ENCODE results near the gene IL5. TPM values are rescaled to one million over a fixed set of nuclear protein-coding genes. Genes with fewer than 3 reads are reported as not detected.
A peak's percentile ranks its signal among the peaks of the same experiment; 100 is the strongest.

Gene IL5
- total and polyA plus RNA-seq, 2 of the 13 experiments (the other 11 are each of a cell fraction or from before 2014, with no cell fraction given), result not detected

DNA sequence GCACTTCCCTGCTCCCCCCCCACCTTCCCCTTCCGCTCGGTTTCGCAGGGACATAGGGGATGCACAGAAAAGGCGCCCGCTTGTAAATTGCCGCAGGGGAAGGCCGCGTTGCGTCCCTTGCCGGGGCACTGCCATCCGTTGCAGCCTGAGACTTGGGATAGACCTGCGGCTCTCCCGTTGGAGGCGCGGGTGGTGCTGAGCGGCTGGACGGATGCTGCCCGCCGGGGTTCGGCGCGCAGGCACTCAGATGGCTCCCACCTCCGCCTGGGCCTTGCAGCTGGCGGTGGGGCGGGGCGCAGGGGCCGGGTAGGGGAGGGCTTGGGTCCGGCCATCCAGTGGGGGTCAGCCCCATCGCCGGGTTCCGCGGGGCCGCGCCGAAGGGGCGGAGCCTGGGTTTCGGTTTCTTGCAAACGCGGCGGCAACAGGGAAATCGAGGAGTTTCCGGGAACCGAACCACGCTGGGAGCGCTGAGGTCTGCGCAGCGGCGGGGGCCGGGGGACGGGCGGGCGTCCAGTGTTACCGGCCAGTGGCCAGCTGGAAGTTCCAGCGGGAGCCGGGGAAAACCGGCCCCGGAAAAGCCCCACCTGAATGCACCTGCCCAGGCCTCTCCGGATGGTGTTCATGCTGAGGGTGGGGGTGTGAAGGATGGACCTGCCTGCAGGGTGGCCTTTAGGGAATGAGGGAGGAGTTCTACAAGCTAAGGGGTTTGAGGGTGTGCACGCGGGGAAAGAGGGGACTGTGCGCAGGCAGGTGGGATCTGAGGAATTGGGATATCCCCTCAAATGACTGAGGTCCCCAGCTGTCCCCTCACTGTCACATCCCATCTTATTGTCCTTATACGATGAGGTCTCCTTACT, 46.5 kb downstream of the IL5 start (continued):
- TF ChIP-seq, protein P1, sequence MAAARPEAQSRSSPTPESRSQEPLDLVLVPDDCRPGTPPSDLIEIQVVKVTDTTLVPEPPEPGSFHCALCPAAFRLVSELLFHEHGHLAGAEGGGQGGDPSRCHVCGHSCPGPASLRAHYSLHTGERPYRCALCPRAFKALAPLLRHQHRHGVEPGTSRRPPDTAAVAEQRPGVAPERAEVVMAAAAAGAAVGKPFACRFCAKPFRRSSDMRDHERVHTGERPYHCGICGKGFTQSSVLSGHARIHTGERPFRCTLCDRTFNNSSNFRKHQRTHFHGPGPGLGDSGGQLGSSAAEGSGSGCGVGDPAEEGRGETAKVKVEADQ (CRISPR knock-in tag; IDR thresholded peaks at IDR 0.05; ENCODE audit: borderline replicate concordance), result peak; percentile 17; the same call in 1 of the 2 replicates
- TF ChIP-seq SETDB1 (CRISPR knock-in tag; IDR thresholded peaks at IDR 0.05; ENCODE audit: borderline replicate concordance), result no peak
- no peak; the same call in 1 of the 2 replicates for TF ChIP-seq RCOR2 (CRISPR knock-in tag; IDR thresholded peaks at IDR 0.05)
- TF ChIP-seq GABPB1 (CRISPR knock-in tag; IDR thresholded peaks at IDR 0.05), result peak; percentile 74
- no peak for TF ChIP-seq ZNF382 (CRISPR knock-in tag; IDR thresholded peaks at IDR 0.05; ENCODE audit: borderline replicate concordance)
- peak; percentile 71 for TF ChIP-seq TBX2 (CRISPR knock-in tag; IDR thresholded peaks at IDR 0.05; ENCODE audit: borderline replicate concordance)
- no peak for TF ChIP-seq U2AF1 (optimal IDR thresholded peaks at IDR 0.05; ENCODE audit: low read depth, low read length)
- TF ChIP-seq SMAD9 (CRISPR knock-in tag; IDR thresholded peaks at IDR 0.05), result no peak
- TF ChIP-seq FLYWCH1 (CRISPR knock-in tag; IDR thresholded peaks at IDR 0.05), result no peak
- 0 out of 2 replicates have a peak, but pooled peaks have one; percentile 41 for TF ChIP-seq ZNF691 (CRISPR knock-in tag; IDR thresholded peaks at IDR 0.05; ENCODE audit: borderline replicate concordance, low read depth)
- 0 out of 2 replicates have a peak, but pooled peaks have one; percentile 14 for TF ChIP-seq ZNF709 (CRISPR knock-in tag; IDR thresholded peaks at IDR 0.05)
- TF ChIP-seq ZNF383 (CRISPR knock-in tag; IDR thresholded peaks at IDR 0.05; ENCODE audit: borderline replicate concordance), result peak; percentile 80; the same call in 1 of the 2 replicates
- TF ChIP-seq ZNF101 (CRISPR knock-in tag; IDR thresholded peaks at IDR 0.05; ENCODE audit: borderline replicate concordance, low read depth), result no peak
- TF ChIP-seq ZNF430 (CRISPR knock-in tag; IDR thresholded peaks at IDR 0.05), result peak; percentile 76
- TF ChIP-seq ZBTB2 (CRISPR knock-in tag; IDR thresholded peaks at IDR 0.05; ENCODE audit: low read depth), result peak; percentile 91
- peak; percentile 68; the same call in 1 of the 2 replicates for TF ChIP-seq ZNF788 (CRISPR knock-in tag; IDR thresholded peaks at IDR 0.05; ENCODE audit: borderline replicate concordance)
- 0 out of 2 replicates have a peak, but pooled peaks have one; percentile 48 for TF ChIP-seq ZSCAN31 (CRISPR knock-in tag; IDR thresholded peaks at IDR 0.05; ENCODE audit: low read depth)
- no peak for TF ChIP-seq ZEB1 (IDR thresholded peaks at IDR 0.05; ENCODE audit: insufficient replicate concordance, low read depth)
- TF ChIP-seq WIZ (CRISPR knock-in tag; IDR thresholded peaks at IDR 0.05), result 0 out of 2 replicates have a peak, but pooled peaks have one; percentile 7
- 0 out of 2 replicates have a peak, but pooled peaks have one; percentile 11 for TF ChIP-seq MXD4 (CRISPR knock-in tag; IDR thresholded peaks at IDR 0.05)
- no peak for TF ChIP-seq SP1 (IDR thresholded peaks at IDR 0.05)
- peak; percentile 28; the same call in 1 of the 2 replicates for TF ChIP-seq SP1 (CRISPR knock-in tag; IDR thresholded peaks at IDR 0.05)
- 0 out of 2 replicates have a peak, but pooled peaks have one; percentile 34 for TF ChIP-seq ZFP36L1 (CRISPR knock-in tag; IDR thresholded peaks at IDR 0.05)
- TF ChIP-seq SNAPC5 (CRISPR knock-in tag; IDR thresholded peaks at IDR 0.05; ENCODE audit: borderline replicate concordance), result 0 out of 2 replicates have a peak, but pooled peaks have one; percentile 51

All from HepG2 (cell line).